HG03457 (cell line): Measurements from ENCODE around the gene CRTC3.
"Not testable (repeated sequence)": the region's sequence is repeated elsewhere in the genome, so short reads cannot be mapped to it uniquely, and the experiment has no call there.

Source experiments
- ATAC-seq: cut with Tn5 transposase; IDR thresholded peaks from one replicate; pipeline ENCODE4 v1.9.1; 2021; ENCODE audit warnings: moderate number of reproducible peaks; ENCODE audit not compliant: unreplicated experiment

Gene CRTC3

DNA sequence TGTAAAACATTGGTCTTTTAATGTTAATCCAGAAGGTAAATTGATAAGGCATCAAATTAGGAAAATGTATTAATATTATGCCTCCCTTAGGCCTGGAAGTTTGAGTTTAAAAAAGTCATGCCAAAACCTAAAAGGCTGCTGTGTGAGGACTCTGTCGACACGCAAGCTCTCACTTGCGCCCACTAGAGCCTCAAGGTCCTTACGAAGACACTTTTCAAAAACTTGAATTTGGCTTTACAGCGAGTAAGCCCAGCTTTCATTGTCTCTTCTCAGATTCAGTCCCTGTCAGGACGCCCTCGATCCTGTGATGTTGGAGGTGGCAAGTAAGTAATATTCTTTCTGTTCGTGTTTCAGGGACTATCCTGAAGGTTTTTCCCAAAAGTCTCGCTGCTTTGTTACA is 89.7 kb downstream of the CRTC3 start:
- ATAC-seq, result no peak

DNA sequence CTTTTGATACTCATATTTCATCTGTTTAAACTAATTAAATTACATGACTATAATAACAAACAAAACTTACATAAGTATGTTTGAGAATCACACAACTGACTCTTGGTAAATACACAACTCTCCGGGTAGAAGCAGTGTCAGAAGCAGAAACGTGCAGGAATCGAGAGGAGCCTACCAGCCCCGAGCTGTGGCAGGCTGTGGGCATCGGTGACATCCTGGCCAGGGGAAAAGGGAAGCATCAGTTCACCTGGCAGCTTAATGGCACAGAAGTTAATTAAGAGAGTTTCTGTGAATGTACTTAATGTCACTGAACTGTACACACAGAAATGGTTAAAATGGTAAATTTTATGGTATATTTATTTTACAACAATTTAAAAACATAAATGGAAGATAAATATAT is 90.2 kb downstream of the CRTC3 start:
- no peak for ATAC-seq

DNA sequence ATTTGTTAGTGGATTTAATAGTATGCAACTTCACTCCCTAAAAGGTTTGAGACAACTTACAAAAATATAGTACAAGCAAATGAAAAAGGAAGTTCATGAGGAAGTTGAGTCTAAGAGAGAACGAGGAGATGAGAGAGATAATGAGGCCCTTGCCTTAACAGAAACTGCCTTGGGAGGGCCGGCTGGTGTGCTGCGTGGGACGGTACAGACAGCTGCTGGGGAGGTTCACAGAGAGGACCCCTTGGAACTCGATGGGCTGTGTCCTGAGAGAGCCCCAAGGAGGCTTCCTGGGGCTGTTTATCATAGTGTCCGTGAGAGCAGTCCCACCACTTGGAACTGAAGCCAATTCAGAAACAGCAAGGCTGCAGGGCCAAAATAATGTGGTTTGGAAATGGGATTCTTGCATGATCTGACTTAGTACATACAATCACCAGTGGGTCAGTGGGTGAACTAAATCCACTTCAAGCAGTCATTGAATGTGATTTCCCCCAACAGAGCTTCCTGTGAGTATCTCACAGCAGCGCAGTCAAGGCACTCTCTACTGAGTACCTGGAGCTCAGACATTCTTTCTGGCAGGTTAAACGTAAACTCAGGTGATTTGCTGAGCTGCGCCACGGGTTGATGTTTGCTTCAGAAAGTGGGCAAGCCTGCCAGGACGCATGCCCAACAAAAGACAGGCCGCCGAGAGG is 90.8 kb downstream of the CRTC3 start:
- no peak for ATAC-seq

DNA sequence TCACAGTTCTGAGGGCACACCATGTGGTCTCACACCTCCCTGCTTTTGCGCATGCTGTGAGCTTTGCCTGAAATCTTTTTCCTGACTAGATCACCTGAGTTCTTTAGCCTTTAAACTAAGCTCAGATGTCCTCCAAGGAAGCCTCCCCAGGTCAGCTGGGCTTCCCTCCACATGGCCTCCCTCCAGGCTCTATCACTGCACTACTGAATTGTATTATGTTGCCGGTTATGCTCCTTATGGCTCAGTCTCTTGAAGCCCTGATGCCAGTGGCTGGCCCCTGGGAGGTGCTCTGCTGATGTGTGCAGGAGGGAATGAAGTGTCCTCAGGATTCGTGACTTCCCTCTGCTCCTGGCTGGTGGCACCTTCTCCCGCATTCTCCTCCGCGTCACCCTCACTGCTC is 94.1 kb downstream of the CRTC3 start:
- no peak for ATAC-seq

DNA sequence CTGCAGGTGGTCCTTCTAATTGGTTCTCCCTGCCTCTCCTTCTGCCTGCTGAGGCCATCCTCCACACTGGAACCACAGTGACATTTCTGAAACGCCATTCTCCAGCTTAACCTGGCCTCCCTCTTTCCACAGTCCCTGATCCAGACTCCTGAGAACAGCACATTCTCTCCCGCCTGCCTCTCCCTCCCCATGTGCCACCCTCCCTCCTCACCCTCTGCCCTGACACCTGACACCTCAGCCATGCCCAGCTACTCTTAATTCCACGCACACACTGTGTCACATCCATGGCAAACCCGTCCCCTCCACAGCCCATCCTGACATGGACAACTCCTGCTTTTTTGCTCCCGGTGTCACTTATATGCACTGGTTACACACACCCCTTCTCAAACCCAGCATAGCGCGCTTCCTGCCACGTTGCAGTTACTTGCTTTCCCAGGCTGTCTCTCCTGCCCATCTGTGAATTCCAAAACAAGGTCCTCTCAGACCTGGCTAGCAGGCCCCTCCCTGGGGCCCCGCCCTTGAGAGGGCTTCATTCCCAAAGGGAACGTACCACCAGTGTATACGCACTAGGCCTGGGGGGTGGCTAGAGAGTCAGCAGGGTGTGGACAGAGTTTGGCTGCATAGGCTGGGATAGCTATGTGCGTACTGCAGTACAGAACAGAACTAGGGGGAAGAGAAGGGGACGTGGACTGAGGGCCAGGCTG is 94.7 kb downstream of the CRTC3 start:
- ATAC-seq, result no peak

DNA sequence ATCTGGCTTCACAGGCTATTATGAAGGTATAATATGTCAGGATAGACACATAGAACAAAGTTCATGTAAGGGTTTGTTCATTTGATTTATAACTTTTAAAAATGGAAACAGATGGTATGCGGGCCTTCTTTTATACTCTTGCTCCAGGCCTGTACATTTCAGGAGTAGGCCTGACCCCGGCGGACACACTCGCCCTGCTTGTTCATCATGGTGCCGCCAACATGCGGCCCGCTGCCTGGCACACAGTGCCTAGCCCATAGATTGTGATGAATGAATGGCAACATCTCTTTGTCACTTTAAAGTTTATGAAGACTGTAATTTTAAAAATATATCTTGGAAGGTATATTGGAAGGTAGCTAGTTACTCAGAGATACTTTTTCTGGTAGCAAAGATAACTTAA is 95.3 kb downstream of the CRTC3 start:
- no peak for ATAC-seq

DNA sequence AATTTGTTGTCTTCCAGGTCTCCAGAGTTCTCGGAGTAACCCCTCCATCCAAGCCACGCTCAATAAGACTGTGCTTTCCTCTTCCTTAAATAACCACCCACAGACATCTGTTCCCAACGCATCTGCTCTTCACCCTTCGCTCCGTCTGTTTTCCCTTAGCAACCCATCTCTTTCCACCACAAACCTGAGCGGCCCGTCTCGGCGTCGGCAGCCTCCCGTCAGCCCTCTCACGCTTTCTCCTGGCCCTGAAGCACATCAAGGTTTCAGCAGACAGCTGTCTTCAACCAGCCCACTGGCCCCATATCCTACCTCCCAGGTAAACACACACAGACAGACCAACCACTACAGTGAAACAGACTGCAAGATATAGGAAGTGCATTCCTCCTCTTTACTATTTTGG is 99.5 kb downstream of the CRTC3 start:
- ATAC-seq, result no peak

DNA sequence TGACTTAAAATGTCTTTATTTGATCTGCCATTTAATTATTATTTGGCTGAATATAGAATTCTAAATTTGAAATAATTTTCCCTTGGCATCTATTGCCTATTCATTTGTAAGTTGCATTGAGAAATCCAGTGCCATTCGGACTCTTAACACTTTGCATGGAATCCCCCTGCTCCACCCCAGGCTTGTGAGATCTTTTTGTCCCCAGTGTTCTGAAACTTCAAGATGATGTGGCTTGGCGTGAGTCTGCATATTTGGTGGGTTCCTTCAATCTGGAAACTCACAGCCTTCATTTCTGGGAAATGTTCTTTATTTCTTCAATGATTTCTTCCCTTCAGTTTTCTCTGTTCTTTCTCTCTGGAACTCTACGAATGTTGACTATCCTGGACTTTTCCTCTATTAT is 103.6 kb downstream of the CRTC3 start:
- ATAC-seq, result no peak

DNA sequence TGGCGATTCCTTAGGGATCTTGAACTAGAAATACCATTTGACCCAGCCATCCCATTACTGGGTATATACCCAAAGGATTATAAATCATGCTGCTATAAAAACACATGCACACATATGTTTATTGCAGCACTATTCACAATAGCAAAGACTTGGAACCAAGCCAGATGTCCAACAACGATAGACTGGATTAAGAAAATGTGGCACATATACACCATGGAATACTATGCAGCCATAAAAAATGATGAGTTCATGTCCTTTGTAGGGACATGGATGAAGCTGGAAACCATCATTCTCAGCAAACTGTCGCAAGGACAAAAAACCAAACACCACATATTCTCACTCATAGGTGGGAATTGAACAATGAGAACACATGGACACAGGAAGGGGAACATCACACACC is 107.3 kb downstream of the CRTC3 start:
- not testable (repeated sequence) for ATAC-seq

DNA sequence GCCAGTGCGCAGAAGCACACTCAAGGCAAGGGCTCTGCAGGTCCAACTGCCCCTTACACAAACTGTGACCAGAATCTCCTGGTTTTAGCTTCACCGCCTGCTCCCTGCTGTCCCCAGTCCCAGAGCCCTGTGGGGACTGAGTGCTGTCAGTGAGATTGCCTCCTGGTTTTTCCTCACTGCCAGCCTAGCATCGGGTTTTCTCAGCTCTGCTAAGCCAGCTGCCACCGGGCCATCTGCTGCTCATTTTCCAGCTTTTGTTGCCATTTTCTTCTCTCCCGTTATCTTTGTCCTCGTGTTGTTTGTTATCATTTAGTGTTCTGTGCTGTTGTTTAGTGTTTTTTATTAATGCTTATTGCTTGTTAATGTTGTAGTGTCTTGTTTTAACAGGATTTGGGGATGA is 108.0 kb downstream of the CRTC3 start:
- ATAC-seq, result no peak

DNA sequence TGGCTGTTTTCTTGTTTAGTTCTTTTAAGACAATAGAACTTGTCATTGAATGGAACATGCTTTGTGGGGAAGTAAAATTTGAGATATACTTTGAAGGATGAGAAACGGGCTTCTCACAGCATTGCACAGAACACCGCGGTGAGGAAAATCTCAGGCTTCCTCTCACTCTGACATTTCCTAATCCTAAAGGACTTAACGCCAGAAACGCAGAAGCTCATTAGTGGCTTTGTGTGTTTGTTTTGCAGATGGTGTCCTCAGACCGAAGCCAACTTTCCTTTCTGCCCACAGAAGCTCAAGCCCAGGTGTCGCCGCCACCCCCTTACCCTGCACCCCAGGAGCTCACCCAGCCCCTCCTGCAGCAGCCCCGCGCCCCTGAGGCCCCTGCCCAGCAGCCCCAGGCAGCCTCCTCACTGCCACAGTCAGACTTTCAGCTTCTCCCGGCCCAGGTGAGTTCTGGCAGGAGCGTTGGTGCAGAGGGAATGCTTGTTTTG is 108.5 kb downstream of the CRTC3 start:
- no peak for ATAC-seq

DNA sequence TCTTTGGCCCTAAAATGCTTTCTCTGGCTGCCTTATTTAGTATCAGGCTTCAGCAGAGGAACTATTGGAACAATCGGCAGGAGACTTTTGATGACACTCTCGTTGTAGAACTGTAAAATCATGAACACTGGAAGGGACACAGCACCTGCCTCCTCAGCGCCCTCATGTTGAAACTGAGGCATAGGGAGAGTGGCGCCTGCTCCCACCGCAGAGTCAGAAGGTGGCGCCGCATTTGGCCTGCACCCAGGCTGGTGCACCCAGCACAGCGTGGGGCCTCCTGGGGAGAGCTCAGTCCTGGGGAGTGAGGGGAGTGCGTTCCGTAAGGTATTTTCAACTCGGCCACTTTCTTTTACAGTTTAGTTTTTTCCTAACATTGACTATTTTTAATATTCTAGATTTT is 109.2 kb downstream of the CRTC3 start:
- ATAC-seq, result no peak

DNA sequence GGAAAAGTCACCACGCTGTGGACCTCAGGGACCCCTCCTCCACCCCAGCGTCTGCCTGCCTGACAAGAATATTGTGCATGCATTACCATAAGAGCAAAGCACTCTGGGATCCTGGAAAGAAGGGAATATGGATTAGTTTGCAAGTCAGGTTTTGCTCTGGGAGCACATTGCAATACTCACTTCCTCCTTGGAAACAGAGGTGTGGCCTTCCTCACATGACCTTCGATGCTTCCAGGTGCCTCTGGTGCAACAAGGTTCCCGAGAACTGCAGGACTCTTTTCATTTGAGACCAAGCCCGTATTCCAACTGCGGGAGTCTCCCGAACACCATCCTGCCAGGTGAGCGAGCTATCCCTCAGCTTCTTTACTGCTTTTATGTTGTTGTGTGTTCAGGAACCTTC is 111.1 kb downstream of the CRTC3 start:
- no peak for ATAC-seq

DNA sequence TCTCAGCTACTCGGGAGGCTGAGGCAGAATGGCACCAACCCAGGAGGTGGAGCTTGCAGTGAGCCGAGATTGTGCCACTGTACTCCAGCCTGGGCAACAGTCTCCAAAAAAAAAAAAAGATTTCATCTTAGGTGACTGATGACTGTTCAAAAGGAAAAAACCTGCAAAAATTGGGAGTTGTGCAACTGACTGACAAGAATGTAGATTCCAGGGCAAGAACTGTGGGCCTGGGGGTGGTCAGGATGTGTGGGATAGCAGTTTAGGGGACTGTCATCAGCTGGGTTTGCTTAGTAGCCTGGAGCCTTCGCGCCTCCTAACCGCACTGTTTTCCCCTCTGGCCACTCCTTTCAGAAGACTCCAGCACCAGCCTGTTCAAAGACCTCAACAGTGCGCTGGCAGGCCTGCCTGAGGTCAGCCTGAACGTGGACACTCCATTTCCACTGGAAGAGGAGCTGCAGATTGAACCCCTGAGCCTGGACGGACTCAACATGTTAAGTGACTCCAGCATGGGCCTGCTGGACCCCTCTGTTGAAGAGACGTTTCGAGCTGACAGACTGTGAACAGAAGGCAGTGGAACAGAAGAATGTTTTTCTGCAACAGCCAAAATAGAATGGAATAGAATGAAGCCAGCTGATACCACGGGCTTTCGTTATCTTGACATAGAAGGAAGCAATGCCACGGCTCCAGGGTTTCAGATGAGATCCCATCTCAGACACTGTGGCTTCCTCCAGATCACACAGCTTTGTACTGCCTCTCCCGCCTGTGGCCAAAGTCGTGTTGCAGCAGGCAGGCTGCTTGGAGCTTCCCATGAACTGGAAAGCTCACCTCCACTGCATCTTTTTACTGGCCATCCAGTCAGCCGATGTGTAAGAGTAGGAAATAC is 112.1 kb downstream of the CRTC3 start:
- no peak for ATAC-seq

DNA sequence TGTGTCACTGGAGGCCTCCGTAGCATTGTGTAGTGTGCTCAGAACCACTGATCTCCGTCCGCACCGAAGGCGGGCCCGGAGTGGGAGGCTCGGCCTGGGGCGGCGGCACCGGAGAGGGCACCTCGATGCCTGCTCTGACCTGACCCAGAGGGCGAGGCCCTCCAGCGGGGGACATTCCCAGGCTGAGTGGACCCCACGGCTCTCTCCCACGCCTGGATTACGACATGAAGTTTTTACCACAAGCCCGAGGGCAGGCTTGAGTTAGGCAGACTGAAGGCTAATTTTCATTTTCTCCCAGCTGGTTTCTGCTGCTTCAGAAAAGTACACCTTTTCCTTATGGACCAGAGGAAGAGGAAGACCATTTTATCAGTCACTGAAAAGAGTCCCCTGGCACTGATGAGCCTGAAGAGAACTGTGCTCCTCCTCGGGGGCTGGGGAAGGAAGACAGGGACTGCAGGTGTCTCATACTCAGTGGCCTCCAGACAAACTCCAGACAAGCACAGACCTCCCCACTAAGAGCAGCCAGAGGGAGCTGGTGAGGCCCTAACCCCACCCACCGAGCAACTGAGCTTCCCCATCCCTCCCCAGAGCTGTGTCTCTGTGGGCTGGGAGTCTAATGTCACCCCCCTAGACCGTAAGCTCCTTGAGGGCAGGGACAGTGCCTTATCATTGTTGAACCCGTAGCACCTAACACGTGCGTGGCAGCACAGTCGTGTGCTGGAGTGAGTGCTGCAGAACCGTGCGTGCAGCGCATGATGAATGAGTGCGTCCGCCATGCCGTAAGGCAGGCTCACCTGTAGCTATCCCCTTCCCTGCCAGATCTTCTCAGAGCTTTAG is 113.0 kb downstream of the CRTC3 start:
- no peak for ATAC-seq

DNA sequence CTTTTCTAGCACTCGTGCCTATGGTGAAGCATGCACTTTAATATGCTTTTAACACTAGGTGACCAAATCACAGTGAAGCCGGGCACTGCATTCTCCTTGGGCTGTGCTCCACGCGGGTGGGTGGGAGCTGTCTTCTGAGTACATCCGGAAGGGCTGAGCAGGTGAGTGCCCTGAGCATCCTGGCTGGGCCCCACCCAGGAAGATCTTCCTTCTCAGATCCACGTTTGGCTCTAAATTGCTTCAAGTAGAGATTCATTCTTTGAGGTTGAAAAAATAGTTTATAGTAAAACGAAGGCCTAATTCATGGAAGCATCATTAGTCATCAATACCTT is 113.5 kb downstream of the CRTC3 start:
- ATAC-seq, result no peak

DNA sequence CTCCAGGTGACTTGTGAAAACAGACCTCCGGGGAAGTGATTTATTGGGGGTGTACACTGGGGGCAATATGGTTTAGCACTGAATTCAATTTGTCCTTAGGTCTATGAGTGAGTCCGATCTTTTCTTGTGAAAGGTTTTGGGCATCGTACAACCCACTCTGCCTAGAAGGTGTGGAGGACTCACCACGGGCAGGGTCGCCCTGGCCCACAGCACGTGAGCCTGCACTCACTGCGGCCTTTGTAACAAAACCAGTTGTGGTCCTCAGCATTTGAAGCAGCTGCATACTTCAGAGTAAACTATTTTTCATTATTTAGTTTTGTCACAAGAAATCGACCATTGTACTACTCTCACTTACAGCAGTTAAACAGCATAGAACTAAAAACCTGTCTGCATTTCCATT is 114.8 kb downstream of the CRTC3 start:
- ATAC-seq, result no peak

DNA sequence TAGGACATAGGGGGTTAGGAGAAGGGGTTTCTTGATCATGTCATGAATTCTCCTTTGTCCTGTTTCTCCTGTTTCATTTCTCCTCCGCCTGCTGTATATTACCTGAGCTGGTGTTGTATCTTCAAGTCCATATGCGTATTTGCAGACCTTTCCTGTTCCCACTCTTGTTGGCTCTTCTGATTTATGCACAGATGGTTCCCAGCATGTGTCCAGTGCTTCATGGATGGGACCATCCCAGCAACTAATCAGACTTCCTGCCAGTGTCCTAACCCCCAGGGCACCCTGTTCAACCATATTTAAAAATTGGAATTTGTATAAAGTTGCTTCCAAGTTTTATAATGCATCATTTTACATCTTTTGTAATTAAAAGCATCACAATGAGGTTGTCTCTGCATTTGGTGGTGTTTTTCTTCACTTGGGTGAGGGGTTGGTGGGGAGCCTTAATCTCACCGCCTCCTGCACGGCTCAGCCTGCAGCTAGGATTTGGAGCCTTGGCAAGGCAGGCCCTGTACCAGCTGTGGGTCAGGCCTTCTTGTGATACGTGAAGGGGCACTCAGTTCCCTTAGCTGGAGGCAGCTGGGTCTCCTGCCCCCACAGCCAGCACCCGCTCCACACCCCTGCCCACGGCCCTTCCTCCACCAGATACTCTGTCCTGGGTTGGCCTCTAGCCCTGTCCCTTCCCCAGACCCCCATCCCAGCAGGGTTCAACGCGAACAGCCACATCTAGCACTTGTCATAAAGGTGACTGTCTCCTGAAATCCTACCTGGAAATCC is 115.4 kb downstream of the CRTC3 start:
- ATAC-seq, result no peak

DNA sequence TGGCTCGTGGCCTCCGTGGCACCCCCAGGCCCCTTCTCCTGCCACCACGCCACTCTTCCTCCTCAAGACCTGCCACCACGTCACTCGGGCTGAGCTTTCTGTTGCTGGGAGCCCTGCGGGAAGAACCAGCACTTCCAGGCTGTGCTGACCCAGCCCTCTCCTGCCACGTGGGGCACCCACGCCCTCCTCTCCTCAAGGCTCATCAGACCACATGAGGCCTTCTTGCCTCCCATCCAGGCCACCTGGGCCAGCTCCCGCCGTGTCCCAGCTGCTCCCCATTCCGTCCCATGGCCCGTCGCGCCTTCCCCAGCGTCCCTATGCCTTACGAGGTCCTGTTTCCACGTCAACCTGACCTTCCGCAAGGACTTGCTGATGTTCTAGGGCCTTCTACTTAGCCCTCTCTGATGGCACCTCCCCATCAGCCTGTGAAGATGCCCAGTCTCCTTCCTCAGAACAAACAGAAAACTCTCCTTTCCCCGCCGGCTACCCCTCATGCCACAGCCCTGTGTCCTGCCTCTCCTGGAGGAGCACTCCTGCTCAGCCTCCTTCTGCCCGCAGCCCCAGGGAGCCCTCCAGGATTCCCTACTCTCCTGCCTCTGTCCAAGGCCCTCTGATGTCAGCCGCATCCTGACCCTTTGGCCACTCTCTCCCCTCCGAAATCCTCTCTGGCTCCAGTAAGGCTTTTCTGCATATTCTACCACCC is 116.3 kb downstream of the CRTC3 start:
- ATAC-seq, result no peak
